K562 (cell line): ENCODE measurements around the gene MTG1. TPM values are rescaled to one million over a fixed set of nuclear protein-coding genes. Genes with fewer than 3 reads are reported as not detected.
A peak's percentile ranks its signal among the peaks of the same experiment; 100 is the strongest.

Experiments used
- ATAC-seq: fragments of 200-7000 bp; cut with Tn5 transposase; 3 replicates; pipeline ENCODE4 v1.9.1; 2020; ENCODE audit warnings: moderate library complexity
- BruUV-seq: library from RNA; stranded (reverse); fragments of 400-500 nt; replicated peaks from 2 replicates; lab custom pipeline; 2021; lab: Mats Ljungman, UMichigan
- CTCF ChIA-PET: fragments of 300-600 bp; formaldehyde crosslinking; extraction: SDS; loops from one replicate; lab custom pipeline; 2021; ENCODE audit warnings: low intra/inter-chr PET ratio; lab: Yijun Ruan, JAX
- POLR2A ChIA-PET: fragments of 300-600, 350-650 bp; sonication (Branson Sonifier 250); formaldehyde crosslinking; extraction: SDS; loops from one replicate; lab custom pipeline; 2021; ENCODE audit warnings: antibody characterized with exemption, inconsistent platforms; lab: Yijun Ruan, JAX
- DNase-seq, 4 experiments: peaks; one replicate each; pipeline versions ENCODE4 v3.0.0 to v3.0.0-alpha.2; 2011 to 2018; ENCODE audit warnings: low spot score in 3 of 4, mixed read lengths in 3 of 4; ENCODE audit errors: extremely low read depth in 1 of 4
- FAIRE-seq: peaks from 2 replicates; lab custom pipeline; 2011; peaks lifted over from hg19 to GRCh38; lab: Jason Lieb, UNC
- H2AFZ ChIP-seq: 2 replicates; pipeline ENCODE4 v1.6.0; 2011; ENCODE audit warnings: low read depth, low read length, control low read depth, inconsistent platforms
- H3K27ac ChIP-seq: fragments of 200-600 bp; 3 replicates; pipeline ENCODE4 v1.8.0; 2011; ENCODE audit warnings: low read depth, mild to moderate bottlenecking, control low read depth, inconsistent platforms, low read length, moderate library complexity, mixed read lengths; ENCODE audit errors: extremely low read depth
- H3K27me3 ChIP-seq, 2 experiments: fragments of 300-600 bp in 1 of 2; 2 replicates in 1 of 2; 3 replicates in 1 of 2; pipeline versions ENCODE4 v1.6.0 to v1.8.0; 2011; ENCODE audit warnings: inconsistent platforms in 2 of 2, low read length in 2 of 2, mild to moderate bottlenecking in 1 of 2, mixed read lengths in 1 of 2, moderate library complexity in 1 of 2; ENCODE audit not compliant: control insufficient read depth in 2 of 2, insufficient read depth in 2 of 2
- H3K36me3 ChIP-seq: fragments of 300-600 bp; 3 replicates; pipeline ENCODE4 v1.8.0; 2011; ENCODE audit warnings: mild to moderate bottlenecking, low read length, inconsistent platforms; ENCODE audit not compliant: control insufficient read depth, insufficient read depth
- H3K4me1 ChIP-seq, 2 experiments: fragments of 200-600 bp in 1 of 2; replicated peaks in 1 of 2; 2 replicates in 1 of 2; 3 replicates in 1 of 2; pipeline versions ENCODE4 v1.5.1 to v1.8.0; 2011; ENCODE audit warnings: inconsistent platforms in 2 of 2, low read length in 2 of 2, mild to moderate bottlenecking in 1 of 2, mixed read lengths in 1 of 2, moderate library complexity in 1 of 2; ENCODE audit not compliant: control insufficient read depth in 2 of 2, insufficient read depth in 2 of 2
- H3K4me2 ChIP-seq: 2 replicates; pipeline ENCODE4 v1.6.1; 2011; ENCODE audit warnings: low read length, control low read depth, inconsistent platforms, mixed read lengths; ENCODE audit not compliant: insufficient read depth
- H3K4me3 ChIP-seq: fragments of 200-600 bp; sonication (generic), shearing (Covaris generic); 2 replicates; pipeline ENCODE4 v1.5.1; 2016; ENCODE audit warnings: control low read depth, inconsistent platforms
- H3K79me2 ChIP-seq: fragments of 200-600 bp; 3 replicates; pipeline ENCODE4 v1.8.0; 2011; ENCODE audit warnings: low read length, inconsistent platforms; ENCODE audit not compliant: control insufficient read depth, insufficient read depth
- H3K9ac ChIP-seq, 2 experiments: 2 replicates each; pipeline versions ENCODE4 v1.6.0 to v1.6.1; 2011; ENCODE audit warnings: low read depth in 2 of 2, low read length in 2 of 2, control low read depth in 1 of 2, inconsistent platforms in 1 of 2, mild to moderate bottlenecking in 1 of 2, mixed read lengths in 1 of 2; ENCODE audit not compliant: insufficient read depth in 1 of 2
- H3K9me1 ChIP-seq: one replicate; pipeline ENCODE4 v1.6.0; 2011; ENCODE audit warnings: inconsistent platforms, mild to moderate bottlenecking, low read length, moderate library complexity; ENCODE audit not compliant: control insufficient read depth, insufficient read depth
- H3K9me3 ChIP-seq: replicated peaks from 2 replicates; pipeline ENCODE4 v1.5.1; 2011; ENCODE audit warnings: low read depth, low read length, inconsistent platforms; ENCODE audit not compliant: control insufficient read depth, insufficient read depth
- H4K20me1 ChIP-seq: replicated peaks from 2 replicates; pipeline ENCODE4 v1.6.1; 2011; ENCODE audit warnings: low read length, inconsistent platforms, mixed read lengths; ENCODE audit not compliant: control insufficient read depth, insufficient read depth
- CBX3 ChIP-seq, 2 experiments: IDR thresholded peaks; 1 replicate in 1 of 2; 2 replicates in 1 of 2; pipeline ENCODE4 v1.6.1; 2012; ENCODE audit warnings: inconsistent platforms in 2 of 2, low read length in 2 of 2, borderline replicate concordance in 1 of 2, control low read depth in 1 of 2
- E2F4 ChIP-seq: sonication (generic); formaldehyde crosslinking; IDR thresholded peaks from 2 replicates; pipeline ENCODE4 v1.8.0; 2022; ENCODE audit warnings: mild to moderate bottlenecking, low read depth, missing genetic modification reagents
- MITF ChIP-seq: IDR thresholded peaks from 2 replicates; pipeline ENCODE4 v1.6.1; 2014; ENCODE audit warnings: antibody characterized with exemption
- NONO ChIP-seq, 2 experiments: fragments of 200-400 bp in 1 of 2; fragments of 450-650 bp in 1 of 2; formaldehyde crosslinking in 1 of 2; IDR thresholded peaks; 2 replicates each; pipeline ENCODE4 v1.6.1; 2017; ENCODE audit warnings: low read depth in 2 of 2, mild to moderate bottlenecking in 2 of 2, moderate library complexity in 2 of 2, low read length in 1 of 2
- PBX2 ChIP-seq, 2 experiments: IDR thresholded peaks in 1 of 2; conservative IDR thresholded peaks in 1 of 2; 2 replicates each; pipeline ENCODE4 v1.6.1; 2016; ENCODE audit warnings: low read depth in 2 of 2, mild to moderate bottlenecking in 1 of 2, missing compliant biosample characterization in 1 of 2, missing genetic modification characterization in 1 of 2, moderate library complexity in 1 of 2
- SLC30A9 ChIP-seq: fragments of 250-450 bp; sonication (Bioruptor Pico); IDR thresholded peaks from 2 replicates; pipeline ENCODE4 v1.8.0; 2022; ENCODE audit warnings: mild to moderate bottlenecking, moderate library complexity
- TRIM28 ChIP-seq: fragments of 450-650 bp; IDR thresholded peaks from 2 replicates; pipeline ENCODE4 v1.6.1; 2017
- ZNF280A ChIP-seq: fragments of 450-650 bp; IDR thresholded peaks from 2 replicates; pipeline ENCODE4 v1.6.1; 2018; ENCODE audit warnings: mild to moderate bottlenecking, low read depth; ENCODE audit not compliant: partially characterized antibody
- ZNF324 ChIP-seq: fragments of 250-450 bp; sonication (Bioruptor Pico); IDR thresholded peaks from 2 replicates; pipeline ENCODE4 v1.4.0; 2020; ENCODE audit warnings: mild to moderate bottlenecking
- in situ Hi-C: fragments of 300-500 bp; cut with MboI; formaldehyde crosslinking; loops from 4 replicates; pipeline ENCODE4 v1.15.0; 2018; ENCODE audit warnings: inconsistent platforms, mixed read lengths
- intact Hi-C: fragments of 100-400 bp; cut with micrococcal nuclease; formaldehyde crosslinking; loops from 2 replicates; pipeline ENCODE4 v1.14.2; 2022
- polyA plus RNA-seq, 8 experiments: library from polyadenylated mRNA; depleted of rRNA in 4 of 8; stranded (reverse) in 5 of 8; unstranded in 3 of 8; fragments of >200 nt; fragmentation: Nextera tagmentation in 2 of 8; fragmentation: Illumina TruSeq in 1 of 8; extraction: Ambion mirVana in 2 of 8; extraction: Trizol in 1 of 8; gene quantifications; 2 replicates each; pipeline versions ENCODE4 v1.2.1 to v1.2.3, GENCODE V29; 2011 to 2014; ENCODE audit warnings: inconsistent platforms in 1 of 8, missing spikeins in 1 of 8
- total RNA-seq, 7 experiments: library from RNA; depleted of rRNA in 6 of 7; stranded (reverse); fragments of >200 nt in 6 of 7; fragmentation: Illumina TruSeq in 2 of 7; extraction: Trizol in 2 of 7; gene quantifications; 2 replicates each; pipeline versions ENCODE4 v1.2.1 to v1.2.3, GENCODE V29; 2011 to 2021; ENCODE audit warnings: low replicate concordance in 1 of 7

Gene MTG1
- total and polyA plus RNA-seq, 9 of the 15 experiments (the other 6 are each of a cell fraction or from before 2014, with no cell fraction given) = 2.8 to 28.2 (median 15.4) TPM

GRCh38 chr10:133448120-133448519 is 54.2 kb downstream of the MTG1 start:
- H3K9me3 ChIP-seq = peaks cover 4% of the 10 kb centered on the region; the same call in 1 of the 2 replicates
- in situ Hi-C loops = no loop called here
- no peak overlapping the region for H3K9ac ChIP-seq
- no peak overlapping the region for H3K27ac ChIP-seq
- no peaks in the 10 kb centered on the region for H4K20me1 ChIP-seq
- H3K27me3 ChIP-seq = no peaks in the 10 kb centered on the region; a peak in 1 of 5 replicates
- ATAC-seq = no peak
- H3K9me1 ChIP-seq = no peaks in the 10 kb centered on the region
- no peak for FAIRE-seq
- POLR2A ChIA-PET = no interaction called here
- peak in 1 of 2 experiments; percentile 38; a peak in 1 of 3 replicates for TF ChIP-seq CBX3 (IDR thresholded peaks at IDR 0.05; ENCODE audit: borderline replicate concordance in 1 of 2, low read length in 2 of 2)
- TF ChIP-seq E2F4 (CRISPR knock-in tag) = no peak
- TF ChIP-seq SLC30A9 (CRISPR knock-in tag) = no peak
- no peak for TF ChIP-seq PBX2 (CRISPR knock-in tag; IDR thresholded peaks at IDR 0.05; ENCODE audit: low read depth)
- no peak for TF ChIP-seq PBX2 (tag; conservative IDR thresholded peaks at IDR 0.05; ENCODE audit: low read depth)
- peak; percentile 99 for TF ChIP-seq ZNF324
- TF ChIP-seq ZNF280A = peak; percentile 75
- 0 out of 2 replicates have a peak, but pooled peaks have one; percentile 61 for TF ChIP-seq TRIM28
- no peak for TF ChIP-seq NONO (IDR thresholded peaks at IDR 0.05; ENCODE audit: low read depth in 2 of 2, low read length in 1 of 2)
- TF ChIP-seq MITF = no peak
- TF ChIP-seq, all 486 proteins: peak for 4
- intact Hi-C loops = no loop called here
- Histone ChIP-seq H3K4me3 (no peak overlapping the region), H3K79me2 (no peaks in the 10 kb centered on the region), H2AFZ (no peak overlapping the region), H3K4me1 (peaks cover 0 to 9% of the 10 kb centered on the region in 2 experiments; a peak in 1 of 5 replicates), H3K36me3 (no peaks in the 10 kb centered on the region), H3K4me2 (no peak overlapping the region)
- no peak for DNase-seq
- CTCF ChIA-PET = no interaction called here
- BruUV-seq = no TSS peak
